Fibroblast of lung (primary cell): Measurements from ENCODE around the gene PHETA1. TPM values are rescaled to one million over a fixed set of nuclear protein-coding genes. Genes with fewer than 3 reads are reported as not detected.

Experiments
- DNase-seq, 2 donors: peaks; one replicate each; pipeline versions ENCODE4 v3.0.0 to v3.0.0-alpha.2; 2010; ENCODE audit warnings: low read depth in 2 of 2
- H2AFZ ChIP-seq: 2 replicates; pipeline ENCODE4 v1.5.1; 2012; ENCODE audit warnings: low read length, control low read depth, inconsistent platforms
- H3K27ac ChIP-seq: 2 replicates; pipeline ENCODE4 v1.5.1; 2011; ENCODE audit warnings: low read length, control low read depth; ENCODE audit not compliant: insufficient read depth
- H3K27me3 ChIP-seq: 2 replicates; pipeline ENCODE4 v1.5.1; 2011; ENCODE audit warnings: mild to moderate bottlenecking, low read length; ENCODE audit not compliant: control insufficient read depth, insufficient read depth
- H3K36me3 ChIP-seq: 2 replicates; pipeline ENCODE4 v1.5.1; 2011; ENCODE audit warnings: low read length; ENCODE audit not compliant: control insufficient read depth, insufficient read depth
- H3K4me1 ChIP-seq: 2 replicates; pipeline ENCODE4 v1.5.1; 2011; ENCODE audit warnings: low read length; ENCODE audit not compliant: control insufficient read depth, insufficient read depth; ENCODE audit errors: extremely low read depth
- H3K4me2 ChIP-seq: 2 replicates; pipeline ENCODE4 v1.5.1; 2011; ENCODE audit warnings: low read length, control low read depth; ENCODE audit not compliant: insufficient read depth; ENCODE audit errors: extremely low read depth
- H3K4me3 ChIP-seq, 4 experiments: fragments of 200-600 bp in 1 of 4; sonication (generic) in 1 of 4; replicated peaks in 1 of 4; 2 replicates each; pipeline ENCODE4 v1.5.1; 2011 to 2016; ENCODE audit warnings: low read length in 4 of 4, low read depth in 3 of 4, mild to moderate bottlenecking in 3 of 4, control low read depth in 2 of 4, inconsistent platforms in 1 of 4, mixed read lengths in 1 of 4; ENCODE audit not compliant: insufficient read depth in 1 of 4; ENCODE audit errors: control extremely low read depth in 1 of 4
- H3K79me2 ChIP-seq: 2 replicates; pipeline ENCODE4 v1.5.1; 2012; ENCODE audit warnings: mild to moderate bottlenecking, low read length, inconsistent platforms; ENCODE audit not compliant: control insufficient read depth, insufficient read depth
- H3K9ac ChIP-seq: 2 replicates; pipeline ENCODE4 v1.5.1; 2011; ENCODE audit warnings: mild to moderate bottlenecking, low read length, control low read depth; ENCODE audit not compliant: insufficient read depth
- H3K9me3 ChIP-seq: 2 replicates; pipeline ENCODE4 v1.5.1; 2012; ENCODE audit warnings: low read depth, low read length; ENCODE audit not compliant: control insufficient read depth, insufficient read depth
- H4K20me1 ChIP-seq: 2 replicates; pipeline ENCODE4 v1.5.1; 2011; ENCODE audit warnings: low read length; ENCODE audit not compliant: control insufficient read depth, insufficient read depth; ENCODE audit errors: extremely low read depth
- CTCF ChIP-seq, 2 donors: IDR thresholded peaks in 1 of 2; conservative IDR thresholded peaks in 1 of 2; 1 replicate in 1 of 2; 2 replicates in 1 of 2; pipeline ENCODE4 v1.5.1; 2011 to 2012; ENCODE audit warnings: low read length in 2 of 2, control low read depth in 1 of 2, inconsistent platforms in 1 of 2, low read depth in 1 of 2, mild to moderate bottlenecking in 1 of 2
- EZH2 ChIP-seq: IDR thresholded peaks from 2 replicates; pipeline ENCODE4 v1.5.1; 2012; ENCODE audit warnings: low read length, control low read depth, mild to moderate bottlenecking; ENCODE audit errors: missing control alignments
- polyA plus RNA-seq, 2 donors: library from polyadenylated mRNA; depleted of rRNA in 1 of 2; stranded (reverse) in 1 of 2; unstranded in 1 of 2; fragments of >200 nt; gene quantifications; 2 replicates each; pipeline ENCODE4 v1.2.1, GENCODE V29; 2011 to 2012; ENCODE audit warnings: missing spikeins in 1 of 2
- total RNA-seq: library from RNA; depleted of rRNA; stranded (reverse); fragments of >200 nt; gene quantifications from 2 replicates; pipeline ENCODE4 v1.2.1, GENCODE V29; 2014

PHETA1 gene
- total and polyA plus RNA-seq, 2 donors (not counting 1 experiment from before 2014, with no cell fraction given) = 2.6 to 3.8 TPM

GRCh38 chr12:111390910-111391309 is 22.0 kb upstream of the PHETA1 start:
- Histone ChIP-seq H3K4me2 (no peak overlapping the region), H4K20me1 (no peaks in the 10 kb centered on the region), H3K27me3 (peaks cover 2% of the 10 kb centered on the region), H3K36me3 (no peaks in the 10 kb centered on the region), H3K9ac (no peak overlapping the region), H3K27ac (no peak overlapping the region), H3K79me2 (no peaks in the 10 kb centered on the region), H3K4me1 (no peaks in the 10 kb centered on the region), H3K4me3 (no peak overlapping the region), H2AFZ (no peak overlapping the region), H3K9me3 (no peaks in the 10 kb centered on the region)
- no peak for TF ChIP-seq EZH2
- TF ChIP-seq CTCF (conservative IDR thresholded peaks at IDR 0.05 in 1 of 2, IDR thresholded peaks at IDR 0.05 in 1 of 2; ENCODE audit: low read depth in 1 of 2, low read length in 2 of 2) = no peak
- DNase-seq = no peak

- Histone ChIP-seq H3K9ac (no peak overlapping the region), H3K36me3 (no peaks in the 10 kb centered on the region), H3K9me3 (no peaks in the 10 kb centered on the region), H3K4me1 (no peaks in the 10 kb centered on the region), H3K27ac (no peak overlapping the region), H2AFZ (no peak overlapping the region), H4K20me1 (no peaks in the 10 kb centered on the region), H3K79me2 (no peaks in the 10 kb centered on the region), H3K27me3 (peaks cover 2% of the 10 kb centered on the region), H3K4me3 (no peak overlapping the region), H3K4me2 (no peak overlapping the region)
- TF ChIP-seq CTCF (conservative IDR thresholded peaks at IDR 0.05 in 1 of 2, IDR thresholded peaks at IDR 0.05 in 1 of 2; ENCODE audit: low read depth in 1 of 2, low read length in 2 of 2) (no peak), EZH2 (no peak)
- DNase-seq = no peak
Measured at GRCh38 chr12:111389635-111390034, 20.7 kb upstream of the PHETA1 start.

- Histone ChIP-seq H4K20me1 (no peaks in the 10 kb centered on the region), H3K9me3 (no peaks in the 10 kb centered on the region), H3K4me2 (no peak overlapping the region), H2AFZ (no peak overlapping the region), H3K36me3 (no peaks in the 10 kb centered on the region), H3K27ac (no peak overlapping the region), H3K4me3 (no peak overlapping the region), H3K9ac (no peak overlapping the region), H3K79me2 (no peaks in the 10 kb centered on the region), H3K4me1 (no peaks in the 10 kb centered on the region), H3K27me3 (peaks cover 2% of the 10 kb centered on the region)
- TF ChIP-seq EZH2 (no peak), CTCF (conservative IDR thresholded peaks at IDR 0.05 in 1 of 2, IDR thresholded peaks at IDR 0.05 in 1 of 2; ENCODE audit: low read depth in 1 of 2, low read length in 2 of 2) (no peak)
- DNase-seq = no peak
Measured at GRCh38 chr12:111387747-111388323, 18.9 kb upstream of the PHETA1 start.
